Effector CD4-positive, alpha-beta T cell (primary cell): ENCODE results near the gene IL32.

Source experiments
- DNase-seq: peaks from one replicate; pipeline ENCODE4 v3.0.0-alpha.2; 2020

Gene IL32

DNA sequence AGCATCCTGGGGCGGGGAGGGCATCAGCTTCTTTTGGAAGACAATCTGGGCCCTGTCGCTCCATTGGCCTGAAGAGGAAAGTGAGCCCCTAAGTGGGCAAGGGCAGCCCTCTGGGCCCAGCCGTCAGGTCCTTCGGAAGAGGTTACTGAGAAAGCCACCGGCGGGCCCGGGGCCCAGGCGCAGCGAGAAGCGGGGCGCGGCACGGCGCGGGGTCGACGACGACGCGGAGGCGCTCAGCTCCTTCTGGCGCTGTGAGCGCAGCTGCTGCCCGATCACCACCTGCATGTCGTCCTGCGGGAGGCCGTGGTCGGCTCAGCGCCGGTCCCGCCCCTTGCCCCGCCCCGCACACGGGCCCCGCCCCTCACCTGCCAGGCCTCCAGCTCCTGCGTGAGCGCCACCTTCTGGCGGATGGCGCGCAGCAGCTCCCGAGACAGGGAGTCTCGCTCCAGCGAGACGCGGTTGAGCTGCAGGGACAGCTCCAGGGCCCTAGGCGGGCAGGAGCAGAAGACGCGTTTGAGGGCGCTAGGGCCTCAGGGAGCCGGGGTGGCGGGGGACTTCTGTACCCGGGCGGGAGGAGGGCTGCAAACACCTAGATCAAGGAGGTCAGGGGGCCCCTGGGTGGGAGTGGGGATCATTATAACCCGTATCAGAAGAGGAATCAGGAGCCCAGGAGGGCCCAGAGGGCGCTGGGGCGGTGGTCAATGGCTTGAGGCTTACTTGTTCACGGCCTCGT, 37.3 kb upstream of the IL32 start:
- peak; percentile 85 for DNase-seq

DNA sequence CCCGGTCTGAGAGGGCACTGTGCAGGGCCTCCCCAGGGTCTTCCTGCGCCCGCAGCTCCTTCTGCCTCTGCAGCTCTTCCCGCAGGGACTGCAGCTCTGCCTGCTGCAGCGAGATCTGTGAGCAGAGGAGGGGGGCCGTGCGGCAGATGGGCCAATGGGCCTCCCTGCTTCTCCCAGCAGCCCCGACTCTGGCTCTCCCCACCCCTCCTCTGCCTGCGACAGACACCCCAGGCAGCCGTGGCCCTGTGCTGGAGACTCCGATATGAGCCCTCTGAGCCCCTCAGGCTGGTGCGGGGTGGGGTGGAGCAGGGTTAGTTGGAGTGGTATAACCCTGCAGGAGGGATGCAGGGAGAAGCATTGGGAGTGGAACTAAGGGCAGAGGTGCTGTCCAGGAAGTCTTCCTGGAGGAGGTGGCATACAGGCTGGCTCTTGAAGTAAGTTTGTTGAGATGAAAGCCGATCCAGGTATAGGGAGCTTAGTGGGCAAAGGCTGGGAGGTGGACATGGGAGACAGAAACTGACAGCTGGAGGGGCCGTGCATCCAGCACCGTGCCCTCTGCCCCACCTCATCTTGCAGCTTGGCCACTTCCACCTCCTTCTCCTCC, 36.6 kb upstream of the IL32 start:
- DNase-seq = no peak

DNA sequence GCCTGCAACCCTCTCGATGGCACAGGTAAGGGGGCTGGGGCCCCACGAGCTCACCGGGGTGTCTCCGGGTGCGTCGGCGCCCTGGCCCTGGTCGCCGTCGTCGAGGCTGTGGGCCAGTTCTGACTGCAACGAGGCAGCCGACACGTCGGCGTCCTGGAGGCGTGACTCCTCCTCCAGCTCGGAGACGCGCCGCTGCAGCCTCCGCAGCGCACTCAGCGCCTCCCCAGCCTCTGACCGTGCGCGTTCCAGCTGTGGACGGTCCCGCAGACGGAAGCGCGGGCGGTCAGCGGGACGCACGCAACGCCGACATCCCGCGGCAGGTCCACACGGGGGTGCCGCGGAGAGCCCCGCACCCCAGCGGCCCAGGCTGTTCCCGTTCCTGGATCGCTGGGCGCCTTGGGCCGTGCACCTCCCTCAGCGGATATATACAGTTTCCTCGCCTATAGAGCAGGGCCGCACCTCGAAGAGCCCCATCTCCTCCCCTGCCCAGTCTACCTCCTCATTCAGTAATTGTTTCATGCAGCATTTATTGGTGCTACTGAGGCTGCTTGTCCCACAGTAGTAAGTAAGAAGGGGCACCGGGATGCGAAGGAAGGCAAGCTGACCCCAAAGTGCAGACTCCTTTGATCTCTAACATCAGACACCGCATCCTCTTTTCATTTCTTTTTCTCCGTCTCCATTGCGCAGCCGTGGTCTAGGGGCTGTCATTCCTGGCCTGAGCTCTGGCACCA, 35.8 kb upstream of the IL32 start:
- no peak for DNase-seq

DNA sequence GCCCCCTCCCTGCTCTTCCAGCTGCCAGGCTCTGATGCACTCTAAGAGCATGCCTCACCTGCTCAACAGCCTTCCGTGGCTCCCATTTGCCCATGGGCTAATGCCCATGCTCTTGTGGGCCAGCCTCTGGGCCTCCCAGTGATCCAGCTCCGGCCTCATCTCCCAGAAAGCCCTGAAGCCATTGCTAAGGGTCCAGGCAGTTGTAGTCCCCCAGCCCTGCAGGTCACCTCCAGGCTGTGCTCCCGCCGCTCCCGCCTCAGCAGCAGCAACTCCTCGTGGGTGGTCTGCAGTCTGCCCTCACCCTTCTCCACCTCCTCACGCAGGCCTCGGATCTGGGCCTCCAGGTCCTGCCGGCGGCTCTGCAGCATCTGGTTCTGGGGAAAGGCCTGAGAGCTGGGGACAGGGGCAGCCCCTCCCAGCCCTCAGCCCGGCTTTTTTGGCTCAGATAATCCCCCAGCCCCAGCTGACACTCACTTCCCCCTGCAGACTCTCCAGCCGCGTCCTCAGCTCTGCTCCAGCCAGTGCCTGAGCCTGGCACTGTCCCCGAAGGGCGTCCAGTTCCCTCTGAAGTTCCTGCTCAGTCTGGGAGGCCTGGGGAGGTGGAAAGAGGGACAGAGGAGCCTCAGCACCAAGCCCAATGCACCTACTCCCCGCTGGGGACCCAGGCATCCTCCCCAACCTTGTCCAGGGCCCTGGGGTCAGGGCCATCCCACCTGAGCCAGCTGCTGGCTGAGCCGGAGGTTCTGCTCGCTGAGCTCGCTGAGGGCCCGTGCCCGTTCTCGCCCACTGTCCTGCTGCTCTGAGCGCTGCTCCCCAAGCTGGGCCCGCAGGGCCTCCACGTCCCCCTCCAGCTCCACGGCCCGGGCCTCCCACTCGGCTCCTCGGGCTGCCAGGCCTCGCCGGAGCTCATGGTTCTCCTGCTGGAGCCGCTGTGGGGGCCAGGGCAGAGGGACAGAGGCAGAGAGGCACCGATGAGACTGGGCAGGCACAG, 34.9 kb upstream of the IL32 start:
- no peak for DNase-seq

DNA sequence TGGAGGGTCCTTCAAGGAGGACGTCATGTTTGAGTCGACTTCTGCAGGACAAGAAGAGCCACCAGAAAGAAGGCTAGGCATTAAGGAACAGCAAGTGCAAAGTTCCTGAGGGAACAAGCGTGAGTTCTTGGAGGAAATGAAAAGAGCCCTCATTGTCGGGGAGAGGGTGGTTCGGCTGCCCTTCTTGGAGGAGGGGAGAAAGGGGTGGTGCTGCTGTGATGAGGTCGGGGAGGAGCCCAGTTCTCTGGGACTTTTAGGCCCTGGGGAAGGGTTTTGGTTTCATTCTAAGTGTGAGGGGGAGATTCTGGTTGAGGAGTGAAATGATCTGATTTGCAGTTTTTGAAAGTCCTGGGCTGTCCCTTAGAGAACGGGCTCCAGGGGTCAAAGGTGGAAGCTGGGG, 32.8 kb upstream of the IL32 start:
- DNase-seq = no peak

DNA sequence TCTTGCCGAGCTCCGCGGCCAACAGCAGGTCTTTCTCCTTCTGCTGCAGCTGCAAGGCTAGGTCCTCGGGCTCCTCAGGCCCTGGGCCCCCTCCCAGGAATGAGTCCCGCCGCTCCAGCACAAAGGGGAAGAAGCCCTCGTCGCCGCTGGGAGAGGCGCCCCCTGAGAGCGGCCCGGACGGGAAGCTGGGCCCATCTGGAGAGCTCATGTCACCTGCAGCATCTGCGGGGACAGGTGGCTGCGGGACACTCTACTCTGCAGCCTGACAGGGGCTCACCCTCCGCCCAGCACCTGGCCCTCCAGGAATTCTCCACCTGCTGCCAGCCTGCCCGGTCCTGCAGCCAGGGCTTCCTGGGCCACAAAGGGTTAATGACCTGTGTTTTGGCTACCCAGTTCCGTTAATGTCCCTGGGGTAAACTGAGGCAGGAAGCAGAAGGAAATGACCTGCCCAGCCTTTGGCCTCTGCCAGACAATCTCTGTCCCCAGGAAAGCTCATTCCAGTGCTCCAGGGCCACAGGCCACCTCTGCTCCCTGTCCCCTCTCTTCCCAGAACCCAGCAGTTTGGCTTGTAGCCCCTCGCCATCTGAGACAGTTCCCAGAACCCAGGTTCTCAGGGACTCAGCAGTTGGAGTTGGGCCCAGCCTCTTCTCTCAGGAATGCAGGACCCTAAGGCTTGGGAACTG, 30.0 kb upstream of the IL32 start:
- DNase-seq = no peak

DNA sequence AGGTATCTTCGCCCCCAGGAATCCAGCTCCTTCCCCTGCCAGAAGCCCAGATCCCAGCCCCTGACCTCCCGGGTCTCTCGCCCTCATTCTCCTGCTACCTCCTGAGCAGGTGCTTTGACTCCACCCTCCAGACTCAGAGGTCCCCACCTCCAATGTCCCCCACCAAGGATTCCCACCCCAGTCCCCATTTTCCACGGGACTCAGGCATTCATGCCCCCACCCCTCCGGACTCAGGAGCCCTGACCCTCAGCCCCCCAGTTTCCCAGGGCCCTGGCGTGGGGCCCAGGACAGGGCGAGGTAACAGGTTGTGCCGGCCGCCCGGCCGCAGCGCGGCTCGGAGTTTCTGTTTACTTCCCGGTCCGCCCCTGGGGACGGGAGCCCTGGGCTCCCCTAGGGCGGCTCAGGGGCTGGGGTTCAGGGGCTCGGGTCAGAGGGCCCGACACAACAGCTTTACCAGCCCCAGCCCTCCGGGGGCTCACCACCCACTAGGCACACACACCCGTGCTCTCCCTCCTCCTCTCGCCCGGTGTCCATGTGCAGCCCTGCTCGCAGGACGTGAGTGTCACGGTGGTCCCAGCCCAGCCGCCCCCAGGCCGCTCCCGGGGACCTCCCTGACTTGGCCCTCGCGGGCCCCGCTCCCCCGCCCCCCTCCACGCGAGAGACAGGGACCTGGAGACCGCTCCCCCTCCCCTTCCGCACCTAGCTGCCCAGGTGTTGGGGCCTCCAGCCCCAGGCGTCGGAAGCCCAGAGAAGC, 29.3 kb upstream of the IL32 start:
- no peak for DNase-seq

DNA sequence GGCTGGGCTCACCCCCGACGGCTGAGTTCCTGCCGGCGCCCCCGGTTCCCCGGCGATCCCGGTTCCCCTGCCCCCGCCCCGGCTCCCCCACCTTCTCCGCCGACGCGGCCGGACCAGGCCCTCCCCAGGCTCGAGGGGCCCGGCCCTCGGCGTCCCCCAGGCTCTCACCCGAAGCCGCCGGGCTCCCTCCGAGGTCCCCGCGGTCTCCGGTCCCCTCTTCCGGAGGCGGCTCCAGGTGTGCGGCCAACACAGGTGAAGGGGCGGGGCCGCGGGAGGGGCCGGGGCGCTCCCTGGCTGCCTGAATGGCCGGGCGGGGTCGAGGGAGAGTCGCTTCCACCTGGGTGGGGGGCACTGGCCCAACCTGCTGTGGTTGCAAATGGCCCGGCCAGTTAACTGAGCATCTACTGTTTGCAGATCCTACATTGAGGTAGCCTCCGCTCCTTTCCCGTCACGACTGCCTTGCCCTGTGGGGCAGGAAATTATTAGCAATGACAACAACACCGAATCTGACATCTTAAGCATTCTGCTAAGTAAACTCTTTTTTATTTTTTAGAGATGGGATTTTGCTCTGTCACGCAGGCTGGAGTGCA, 28.6 kb upstream of the IL32 start, which contains the start of gene BICDL2:
TSS of gene BICDL2 (minus strand) at position 219 of the 590 bp plus-strand sequence. CDS start 1,448 bp downstream, outside the sequence.
- no peak for DNase-seq

DNA sequence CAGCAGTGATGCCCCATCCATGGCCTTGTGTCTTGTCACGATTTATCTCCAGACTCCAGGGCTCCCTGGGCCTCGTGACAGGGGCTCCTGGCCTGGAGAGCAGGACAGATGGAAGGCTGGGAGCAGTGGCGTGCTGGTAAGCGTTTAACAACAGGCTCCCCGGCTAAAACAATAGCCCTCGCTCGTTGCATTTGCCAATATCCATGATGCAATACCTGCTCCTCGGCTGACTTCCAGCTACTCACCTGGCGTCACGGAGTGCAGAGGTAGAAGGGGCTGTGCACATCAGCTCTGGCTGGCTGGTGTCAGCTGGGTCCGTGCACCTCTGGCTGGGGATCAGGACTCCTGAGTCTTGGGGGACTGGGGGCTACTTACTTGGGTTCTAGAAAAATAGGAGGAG, 27.2 kb upstream of the IL32 start:
- no peak for DNase-seq

DNA sequence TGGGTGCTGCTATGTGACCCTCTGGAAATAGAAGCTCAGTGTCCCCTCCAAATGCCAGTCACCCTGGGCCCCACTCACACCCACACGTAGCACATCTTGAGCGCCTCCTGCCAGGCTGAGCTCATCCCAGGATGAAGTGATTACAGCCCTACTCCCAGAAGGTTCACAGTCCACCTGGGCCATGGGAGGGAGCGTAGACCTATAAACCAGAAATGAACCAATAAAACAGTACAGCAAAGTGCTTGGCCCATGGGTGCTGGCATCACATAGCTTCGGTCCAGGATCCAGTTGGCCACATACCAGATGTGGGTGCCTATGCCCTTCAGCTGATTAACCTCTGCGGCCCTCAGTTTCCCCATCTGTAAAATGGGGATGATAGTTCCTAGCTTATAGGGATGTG, 26.5 kb upstream of the IL32 start:
- no peak for DNase-seq

DNA sequence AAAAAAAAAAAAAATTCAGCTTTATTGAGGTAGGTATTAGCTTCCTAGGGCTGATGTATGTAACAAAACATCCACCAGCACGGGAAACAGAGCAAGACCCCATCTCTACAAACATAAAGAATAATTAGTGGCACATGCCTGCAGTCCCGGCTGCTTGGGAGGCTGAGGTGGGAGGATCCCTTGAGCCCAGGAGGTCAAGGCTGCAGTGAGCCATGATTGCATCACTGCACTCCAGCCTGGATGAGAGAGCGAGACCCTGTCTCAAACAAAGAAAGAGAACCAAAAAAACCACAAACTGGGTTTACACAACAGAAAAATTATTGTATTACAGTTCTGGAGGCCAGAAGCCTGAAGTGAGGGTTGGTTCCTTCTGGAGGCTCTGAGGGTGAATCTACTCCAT, 23.1 kb upstream of the IL32 start:
- DNase-seq = no peak

DNA sequence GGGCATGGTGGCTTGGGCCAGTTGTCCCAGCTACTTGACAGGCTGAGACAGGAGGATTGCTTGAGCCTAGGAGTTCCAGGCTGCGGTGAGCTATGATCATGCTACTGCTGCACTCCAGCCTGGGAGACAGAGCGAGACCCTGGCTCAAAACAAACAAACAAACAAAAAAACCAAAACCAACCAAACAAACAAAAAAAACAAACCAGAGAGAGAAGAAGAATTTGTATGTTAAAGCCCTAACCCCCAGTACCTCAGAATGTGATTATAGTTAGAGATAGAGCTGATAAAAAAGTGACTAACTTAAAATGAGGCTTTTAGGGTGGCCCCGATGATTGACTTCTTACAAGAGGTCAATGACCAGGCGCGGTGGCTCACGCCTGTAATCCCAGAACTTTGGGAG, 20.7 kb upstream of the IL32 start:
- DNase-seq = no peak

DNA sequence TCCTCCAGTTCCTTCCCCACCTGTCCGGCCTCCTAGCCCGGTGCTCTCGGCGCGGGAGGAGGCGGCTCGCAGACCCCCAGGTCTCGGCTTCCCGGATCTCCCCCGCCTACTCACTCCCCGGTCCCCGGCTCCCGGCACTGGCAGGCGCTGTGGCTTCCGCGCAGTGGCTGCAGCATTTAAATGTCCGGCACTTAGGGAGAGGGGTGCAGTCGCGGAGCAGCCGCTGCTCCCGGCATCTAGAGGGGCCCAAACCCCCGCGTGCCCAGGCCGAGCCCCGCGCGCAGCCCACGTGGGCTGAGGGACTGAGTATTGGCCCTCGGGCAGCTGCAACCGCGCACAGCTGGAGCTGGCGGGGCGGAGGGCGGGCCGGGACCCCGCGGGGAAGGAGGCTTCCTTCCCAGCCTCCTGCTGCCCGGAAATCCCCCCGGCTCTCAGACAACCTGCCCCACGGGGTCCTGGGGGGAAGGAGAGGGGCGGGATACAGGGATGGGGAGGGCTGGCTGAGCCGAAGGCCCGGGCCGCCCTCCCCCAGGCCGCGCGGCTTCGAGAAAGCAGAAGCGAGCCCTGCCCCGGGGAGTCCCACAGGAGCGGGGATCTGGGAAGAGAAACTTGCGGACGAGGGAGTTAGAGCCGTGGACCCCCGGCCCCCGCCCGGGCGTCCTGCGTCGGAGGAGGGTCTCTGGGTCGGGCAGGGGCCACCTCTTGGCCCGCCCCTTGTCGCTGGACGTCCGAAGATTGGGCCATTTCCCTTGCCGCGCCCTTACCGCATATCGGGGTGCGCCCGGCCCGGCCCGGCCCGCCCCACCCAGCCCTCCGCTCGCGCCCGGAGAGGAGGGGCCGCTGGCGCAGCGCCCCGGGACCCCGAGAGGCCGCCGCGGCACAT, 19.4 kb upstream of the IL32 start, which contains the start of gene MMP25:
TSS of gene MMP25 (plus strand) at position 804 of the 883 bp plus-strand sequence. CDS start 357 bp downstream, outside the sequence.
- no peak for DNase-seq

DNA sequence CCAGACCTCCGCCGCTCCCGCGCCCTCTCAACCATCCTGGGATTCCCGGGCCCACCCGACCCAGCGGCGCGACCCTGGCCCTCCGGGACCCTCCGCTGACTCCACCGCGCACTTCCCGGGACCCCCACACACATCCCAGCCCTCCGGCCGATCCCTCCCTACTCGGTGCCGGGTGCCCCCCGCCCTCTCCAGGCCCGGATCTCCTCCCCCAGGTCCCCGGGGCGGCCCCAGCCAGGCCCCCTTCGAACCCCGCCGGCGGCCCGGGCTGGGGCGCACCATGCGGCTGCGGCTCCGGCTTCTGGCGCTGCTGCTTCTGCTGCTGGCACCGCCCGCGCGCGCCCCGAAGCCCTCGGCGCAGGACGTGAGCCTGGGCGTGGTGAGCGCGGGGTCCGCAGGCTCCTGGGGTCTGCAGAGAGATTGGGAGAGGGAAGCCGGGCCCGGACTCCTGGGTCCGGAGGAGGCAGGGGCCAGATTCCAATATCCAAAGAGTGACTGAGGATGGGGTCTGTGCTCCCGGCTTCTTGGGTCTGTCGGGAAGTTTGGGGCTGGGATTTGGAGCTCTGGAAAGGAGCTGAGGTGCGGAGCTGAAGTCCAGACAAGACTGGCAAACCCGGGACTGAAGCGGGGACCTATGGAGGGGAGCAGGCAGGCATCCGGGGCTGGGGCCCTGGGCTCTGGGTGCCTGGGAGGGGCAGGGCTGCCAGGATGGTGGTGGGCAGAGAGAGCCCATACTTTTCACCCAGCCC, 18.6 kb upstream of the IL32 start:
- no peak for DNase-seq

DNA sequence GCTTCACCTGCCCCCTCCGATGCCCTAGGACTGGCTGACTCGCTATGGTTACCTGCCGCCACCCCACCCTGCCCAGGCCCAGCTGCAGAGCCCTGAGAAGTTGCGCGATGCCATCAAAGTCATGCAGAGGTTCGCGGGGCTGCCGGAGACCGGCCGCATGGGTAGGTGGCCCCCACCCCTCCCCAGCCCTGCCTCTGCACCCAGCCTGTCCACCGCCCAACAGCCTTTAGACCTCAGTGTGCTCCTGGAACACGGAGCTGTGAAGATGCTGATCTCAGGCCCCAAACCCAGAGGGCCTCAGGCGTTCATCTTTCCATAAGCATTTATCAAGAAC, 18.1 kb upstream of the IL32 start:
- no peak for DNase-seq

DNA sequence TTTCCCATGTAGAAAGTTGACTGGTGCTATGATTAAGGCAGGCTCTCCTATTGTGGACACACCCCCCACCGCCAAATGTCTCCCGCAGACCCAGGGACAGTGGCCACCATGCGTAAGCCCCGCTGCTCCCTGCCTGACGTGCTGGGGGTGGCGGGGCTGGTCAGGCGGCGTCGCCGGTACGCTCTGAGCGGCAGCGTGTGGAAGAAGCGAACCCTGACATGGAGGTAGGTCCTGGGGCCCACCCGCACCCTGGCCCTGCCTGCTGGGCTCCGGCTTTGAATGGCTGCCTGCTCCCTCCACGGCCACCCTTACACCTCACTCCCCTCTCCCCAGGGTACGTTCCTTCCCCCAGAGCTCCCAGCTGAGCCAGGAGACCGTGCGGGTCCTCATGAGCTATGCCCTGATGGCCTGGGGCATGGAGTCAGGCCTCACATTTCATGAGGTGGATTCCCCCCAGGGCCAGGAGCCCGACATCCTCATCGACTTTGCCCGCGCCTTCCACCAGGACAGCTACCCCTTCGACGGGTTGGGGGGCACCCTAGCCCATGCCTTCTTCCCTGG, 15.4 kb upstream of the IL32 start:
- DNase-seq = no peak

DNA sequence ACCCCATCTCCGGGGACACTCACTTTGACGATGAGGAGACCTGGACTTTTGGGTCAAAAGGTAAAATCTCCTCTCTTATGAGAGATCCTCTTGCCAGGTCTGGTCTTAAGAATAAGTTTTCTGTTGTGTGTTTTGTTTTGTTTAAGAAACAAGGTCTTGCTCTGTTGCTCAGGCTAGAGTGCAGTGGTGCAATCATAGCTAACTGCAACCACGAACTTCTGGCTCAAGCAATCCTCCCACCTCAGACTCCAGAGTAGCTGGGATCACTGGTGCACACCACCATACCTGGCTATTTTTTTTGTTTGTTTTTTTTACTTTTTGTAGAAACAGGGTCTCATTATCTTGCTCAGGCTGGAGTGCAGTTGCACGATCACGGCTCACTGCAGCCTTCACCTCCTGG, 15.0 kb upstream of the IL32 start:
- no peak for DNase-seq

DNA sequence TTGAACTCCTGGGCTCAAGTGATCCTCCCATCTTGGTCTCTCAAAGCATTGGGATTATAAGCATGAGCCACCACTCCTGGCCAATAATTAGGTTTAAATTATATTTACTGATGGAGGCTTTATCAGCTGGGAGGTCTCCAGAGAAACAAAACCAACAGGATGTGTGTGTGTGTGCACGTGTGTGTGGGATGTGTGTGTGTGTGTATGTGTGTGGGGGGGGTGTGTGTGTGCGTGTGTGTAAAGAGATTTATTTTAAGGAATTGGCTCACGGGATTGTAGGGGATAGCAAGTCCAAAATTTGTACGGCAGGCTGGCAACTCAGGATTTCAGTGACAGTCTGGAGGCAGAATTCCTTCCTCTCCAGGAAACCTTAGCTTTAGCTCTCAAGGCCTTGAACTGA, 14.4 kb upstream of the IL32 start:
- DNase-seq = no peak

DNA sequence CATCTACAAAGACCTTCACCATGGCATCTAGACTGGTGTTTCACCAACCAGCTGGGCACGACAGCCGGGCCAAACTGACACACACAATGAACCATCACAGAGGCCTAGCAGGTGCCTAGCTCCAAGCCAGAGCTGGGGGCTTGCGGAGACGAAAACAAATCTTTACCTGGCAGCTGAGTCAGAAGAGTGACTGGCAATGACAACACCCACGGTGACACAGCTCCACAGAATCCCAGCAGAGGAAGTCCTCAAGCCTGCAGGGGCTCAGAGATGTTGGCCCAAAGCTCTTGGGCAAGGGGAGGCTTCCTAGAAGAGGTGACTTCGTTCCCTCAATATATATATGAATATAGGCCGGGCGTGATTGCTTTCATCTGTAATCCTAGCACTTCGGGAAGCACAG, 13.9 kb upstream of the IL32 start:
- DNase-seq = no peak
